Stimulated activated CD8-positive, alpha-beta memory T cell treated with anti-CD3 and anti-CD28 coated beads, Interleukin-7, amount 100 ng/mL, for 48 hours (primary cell): Measurements from ENCODE around the gene CCND1.
"Not testable (repeated sequence)": the region's sequence is repeated elsewhere in the genome, so short reads cannot be mapped to it uniquely, and the experiment has no call there.

Experiments used
- DNase-seq, 2 donors: peaks; one replicate each; pipeline ENCODE4 v3.0.0-alpha.2; 2020; ENCODE audit warnings: low read depth in 1 of 2; ENCODE audit errors: extremely low read depth in 1 of 2

The CCND1 gene

DNA sequence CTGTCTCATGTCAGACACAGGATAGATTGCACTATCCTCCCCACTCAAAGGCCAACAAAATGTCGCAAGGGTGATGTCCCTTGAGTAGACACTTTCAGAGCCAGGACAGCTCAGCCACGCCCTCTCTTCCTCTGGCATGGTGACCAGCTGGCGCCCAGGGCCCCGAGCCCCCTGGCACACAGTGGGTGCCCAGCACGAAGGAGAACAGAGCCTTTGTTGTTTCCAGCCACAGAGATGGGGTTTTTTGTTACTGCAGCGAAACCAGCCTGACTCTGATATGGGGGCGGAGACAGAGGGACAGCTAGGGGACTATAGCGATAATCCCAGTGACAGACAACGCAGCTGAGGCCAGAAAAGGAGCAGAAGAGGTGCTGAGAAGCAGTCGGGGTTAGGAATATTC, 23.3 kb upstream of the CCND1 start:
- no peak for DNase-seq

DNA sequence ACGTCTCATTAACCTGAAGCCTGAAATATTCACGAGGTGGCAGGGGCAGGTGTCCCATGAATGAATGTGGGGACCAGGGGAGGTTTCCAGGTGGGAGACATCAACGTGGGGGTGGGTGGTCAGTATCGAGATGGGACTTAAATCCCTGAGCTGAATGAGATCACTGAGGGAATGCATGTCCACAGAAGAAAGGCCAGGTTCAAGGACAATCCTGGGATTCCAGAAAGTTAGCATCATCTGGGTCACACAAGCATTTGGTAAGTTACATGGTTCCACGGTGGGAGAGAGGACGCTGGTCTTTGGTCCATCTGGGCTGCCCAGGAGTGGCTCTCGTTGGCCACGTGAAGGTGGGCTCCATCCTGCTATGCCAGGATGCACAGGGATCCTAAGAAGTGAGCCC, 22.7 kb upstream of the CCND1 start:
- no peak for DNase-seq

DNA sequence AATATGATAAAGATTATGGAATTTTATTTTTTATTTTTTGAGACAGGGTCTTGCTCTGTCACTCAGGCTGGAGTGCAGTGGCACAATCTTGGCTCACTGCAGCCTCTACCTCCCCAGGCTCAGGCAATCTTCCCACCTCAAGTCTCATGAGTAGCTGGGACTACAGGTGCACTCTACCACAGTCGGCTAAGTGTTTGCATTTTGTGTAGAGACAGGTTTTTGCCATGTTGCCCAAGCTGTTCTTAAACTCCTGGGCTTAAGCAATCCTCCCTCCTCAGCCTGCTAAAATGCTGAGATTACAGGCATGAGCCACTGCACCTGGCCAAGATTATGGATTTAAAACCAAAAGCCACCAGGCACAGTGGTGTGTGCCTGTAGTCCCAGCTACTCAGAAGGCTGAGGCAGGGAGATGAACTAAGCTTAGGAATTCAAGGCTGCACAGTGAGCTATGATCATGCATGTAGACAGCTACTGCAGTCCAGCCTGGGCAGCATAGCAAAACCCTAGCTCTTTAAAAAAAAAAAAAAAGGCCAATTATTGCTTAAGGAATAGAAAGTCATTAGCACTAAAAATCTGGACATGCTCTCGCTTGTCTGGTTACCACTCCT, 20.2 kb upstream of the CCND1 start:
- DNase-seq, result no peak

DNA sequence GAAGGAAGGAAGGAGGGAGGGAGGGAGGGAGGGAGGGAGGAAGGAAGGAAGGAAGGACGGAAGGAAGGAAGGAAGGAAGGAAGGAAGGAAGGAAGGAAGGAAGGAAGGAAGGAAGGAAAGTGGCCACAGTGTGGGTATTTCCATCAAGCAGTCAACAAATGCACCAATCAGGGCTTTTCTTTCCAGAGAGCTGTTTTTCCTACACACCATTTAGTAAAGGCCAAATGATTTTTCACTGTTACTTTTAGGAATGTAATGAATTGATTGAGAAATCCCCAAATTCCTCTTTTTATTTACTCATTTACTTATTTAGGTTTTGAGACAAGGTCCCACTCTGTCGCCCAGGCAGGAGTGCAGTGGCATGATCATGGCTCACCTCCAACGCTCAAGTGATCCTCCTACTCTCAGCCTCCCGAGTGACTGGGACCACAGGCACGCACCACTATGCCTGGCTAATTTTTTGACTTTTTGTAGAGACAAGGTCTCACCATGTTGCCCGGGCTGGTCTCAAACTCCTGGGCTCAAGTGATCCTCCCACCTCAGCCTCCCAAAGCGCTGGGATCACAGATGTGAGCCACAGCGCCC, 18.8 kb upstream of the CCND1 start:
- not testable (repeated sequence) for DNase-seq

DNA sequence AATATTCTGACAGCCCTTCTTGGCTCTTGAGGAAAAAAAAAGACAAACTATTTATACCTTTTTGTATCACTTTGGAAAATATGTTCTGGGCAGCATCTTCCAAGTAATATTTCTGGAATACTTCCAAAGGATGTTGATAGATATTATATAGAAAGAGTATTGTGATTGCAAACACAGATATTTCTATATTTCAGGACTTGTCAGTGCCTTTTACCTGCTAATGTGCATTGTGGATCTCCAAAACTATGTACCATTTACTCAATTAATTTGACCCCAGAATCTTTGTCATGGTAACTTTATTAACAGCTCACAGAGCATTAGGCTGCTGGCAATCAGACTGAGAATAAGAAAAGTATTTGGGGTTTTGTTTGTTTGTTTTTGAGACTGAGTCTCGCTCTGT, 16.7 kb upstream of the CCND1 start:
- no peak for DNase-seq

DNA sequence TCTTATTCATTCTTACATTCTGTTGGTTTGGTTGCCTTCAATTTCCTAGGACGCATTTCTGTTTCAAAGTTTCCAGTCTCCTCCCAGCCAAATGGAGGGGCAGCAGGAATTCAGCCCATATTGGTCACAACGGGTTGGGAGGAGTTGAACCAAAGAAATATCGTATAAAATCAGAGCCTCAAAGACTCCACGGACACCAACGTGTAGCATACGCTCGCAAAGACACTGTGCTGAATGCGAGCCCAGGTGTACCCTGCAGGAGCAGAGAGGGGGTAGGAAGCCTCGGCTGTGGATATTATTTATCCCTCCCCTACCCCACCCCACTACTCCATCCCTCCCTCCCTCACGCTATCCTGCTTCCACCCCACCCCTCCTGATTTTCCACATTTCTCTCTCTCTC, 15.5 kb upstream of the CCND1 start:
- no peak for DNase-seq

DNA sequence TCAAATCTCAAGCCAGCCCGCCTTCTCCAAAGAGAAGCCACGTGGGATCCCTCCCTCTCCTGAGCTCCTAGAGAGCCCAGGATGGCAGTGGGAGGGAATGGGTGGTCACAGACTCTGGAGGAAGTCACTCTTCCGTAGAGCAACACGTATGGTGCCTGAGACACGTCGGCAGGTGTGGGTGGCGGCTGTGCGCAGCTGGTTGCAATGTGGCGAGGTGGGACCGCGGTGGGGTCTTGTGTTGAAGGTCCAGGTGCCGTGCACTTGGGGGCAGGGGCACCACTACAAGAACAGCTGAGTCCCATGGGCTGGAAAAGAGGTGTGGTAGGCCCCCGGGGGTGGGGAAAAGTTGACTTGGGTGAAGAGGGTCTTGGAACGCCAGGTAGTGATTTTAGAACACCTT, 13.4 kb upstream of the CCND1 start:
- no peak for DNase-seq

DNA sequence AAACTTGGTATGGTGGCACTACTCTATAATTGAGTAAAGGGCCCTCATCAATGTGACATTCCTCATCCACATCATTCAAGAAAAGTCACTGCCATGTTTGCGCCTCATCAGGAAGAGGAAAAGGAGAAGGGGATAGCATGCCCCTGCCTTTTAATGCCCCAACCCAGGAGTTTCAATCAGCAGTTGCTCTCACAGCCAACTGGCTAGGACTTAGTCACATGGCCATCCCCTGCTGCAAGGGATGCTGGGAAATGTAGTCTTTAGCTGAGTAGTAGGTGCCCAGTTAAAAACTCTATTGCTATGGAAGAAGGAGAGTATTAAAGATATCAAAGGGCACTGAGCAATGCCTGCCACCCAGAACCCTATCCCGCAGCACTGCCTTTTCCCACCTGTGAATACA, 10.9 kb upstream of the CCND1 start:
- no peak for DNase-seq

DNA sequence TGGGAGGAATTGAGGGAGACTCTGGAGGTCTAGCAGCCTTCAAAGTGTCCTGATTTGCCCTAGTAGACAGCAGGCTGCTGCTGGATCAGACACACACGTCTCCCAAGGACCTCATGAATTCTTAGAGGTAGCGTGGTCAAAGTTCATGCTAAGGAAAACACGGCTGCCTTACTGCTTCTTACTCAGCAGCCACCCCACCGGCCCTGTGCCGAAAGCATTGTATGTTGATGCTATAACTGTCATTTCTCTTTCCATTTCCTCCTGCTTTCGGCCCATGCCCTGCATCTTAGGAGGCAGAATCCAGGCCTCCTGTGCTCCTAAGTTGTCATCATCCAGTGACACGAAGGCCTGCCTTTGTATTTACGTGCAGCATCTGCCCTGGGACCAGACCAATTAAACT, 10.5 kb upstream of the CCND1 start:
- no peak for DNase-seq

DNA sequence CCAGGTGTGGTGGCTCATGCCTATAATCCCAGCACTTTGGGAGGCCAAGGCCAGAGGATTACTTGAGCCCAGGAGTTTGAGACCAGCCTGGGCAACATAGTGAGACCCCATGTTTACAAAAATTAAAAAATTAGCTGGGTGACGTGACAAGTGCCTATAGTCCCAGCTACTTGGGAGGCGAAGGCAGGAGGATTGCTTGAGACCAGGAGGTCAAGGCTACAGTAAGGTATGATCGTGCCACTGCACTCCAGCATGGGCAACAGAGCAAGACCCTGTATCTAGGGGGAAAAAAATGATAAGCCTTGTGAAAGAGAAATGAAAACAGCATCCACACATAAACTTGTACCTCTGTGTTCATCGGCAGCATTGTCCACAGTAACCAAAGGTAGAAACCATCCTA, 8.1 kb upstream of the CCND1 start:
- DNase-seq, result no peak

DNA sequence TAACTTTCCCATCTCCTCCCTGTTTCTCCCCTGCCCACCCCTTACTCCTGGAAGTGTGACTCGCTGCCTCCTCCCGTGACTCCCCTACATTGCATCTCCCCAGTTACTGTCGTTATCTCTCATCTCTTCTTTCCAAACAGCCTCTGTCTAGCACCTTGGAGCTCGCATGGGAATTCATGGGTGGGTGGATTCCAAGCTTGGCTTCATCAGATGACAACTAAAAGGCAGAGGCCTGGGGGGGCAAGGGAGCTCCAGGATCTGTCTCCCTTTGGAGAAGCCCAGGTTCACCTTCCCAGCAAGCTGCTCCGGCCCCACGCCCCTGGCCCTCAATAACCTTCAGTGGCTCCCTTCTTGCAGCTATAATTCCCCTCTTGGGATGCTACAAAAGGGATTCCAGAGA, 6.9 kb upstream of the CCND1 start:
- no peak for DNase-seq

DNA sequence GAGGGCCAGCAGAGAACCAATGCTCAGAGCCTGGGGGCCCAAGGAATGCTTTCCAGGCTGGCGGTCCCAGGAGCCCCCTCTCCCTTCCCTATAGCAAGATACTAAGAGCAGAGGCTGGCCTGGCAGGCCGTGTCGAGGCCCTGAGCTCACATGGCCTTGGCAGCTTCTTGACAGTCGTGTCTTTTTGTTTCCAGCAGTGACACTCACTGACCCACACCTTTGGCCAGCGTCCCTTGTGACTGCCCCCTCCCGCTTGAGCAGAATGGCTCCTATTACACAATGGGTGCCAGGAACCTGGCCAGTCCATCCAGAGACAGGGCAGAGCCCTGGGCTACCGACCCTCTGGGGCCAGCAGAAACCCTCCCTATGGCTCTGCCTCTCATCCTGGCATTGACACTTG, 6.4 kb upstream of the CCND1 start:
- DNase-seq, result no peak

DNA sequence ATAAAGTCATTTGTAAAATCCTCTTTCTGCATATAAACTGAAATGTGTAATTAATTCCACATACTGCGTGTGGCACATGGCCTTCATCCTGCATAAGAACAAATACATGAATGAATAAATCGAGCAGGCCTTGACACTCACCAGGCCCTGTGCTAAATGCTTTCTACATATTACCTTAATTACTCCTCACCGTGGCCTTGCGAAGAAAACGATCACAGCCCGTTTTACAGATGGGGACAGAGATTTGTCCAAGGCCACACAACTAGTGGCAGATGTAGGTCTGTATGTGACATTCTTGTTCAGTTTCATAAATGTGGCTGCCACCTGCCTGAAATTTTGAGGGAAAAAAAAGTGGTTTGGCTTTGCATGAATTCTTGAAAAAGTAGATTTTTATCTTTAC, 5.8 kb upstream of the CCND1 start:
- no peak for DNase-seq

DNA sequence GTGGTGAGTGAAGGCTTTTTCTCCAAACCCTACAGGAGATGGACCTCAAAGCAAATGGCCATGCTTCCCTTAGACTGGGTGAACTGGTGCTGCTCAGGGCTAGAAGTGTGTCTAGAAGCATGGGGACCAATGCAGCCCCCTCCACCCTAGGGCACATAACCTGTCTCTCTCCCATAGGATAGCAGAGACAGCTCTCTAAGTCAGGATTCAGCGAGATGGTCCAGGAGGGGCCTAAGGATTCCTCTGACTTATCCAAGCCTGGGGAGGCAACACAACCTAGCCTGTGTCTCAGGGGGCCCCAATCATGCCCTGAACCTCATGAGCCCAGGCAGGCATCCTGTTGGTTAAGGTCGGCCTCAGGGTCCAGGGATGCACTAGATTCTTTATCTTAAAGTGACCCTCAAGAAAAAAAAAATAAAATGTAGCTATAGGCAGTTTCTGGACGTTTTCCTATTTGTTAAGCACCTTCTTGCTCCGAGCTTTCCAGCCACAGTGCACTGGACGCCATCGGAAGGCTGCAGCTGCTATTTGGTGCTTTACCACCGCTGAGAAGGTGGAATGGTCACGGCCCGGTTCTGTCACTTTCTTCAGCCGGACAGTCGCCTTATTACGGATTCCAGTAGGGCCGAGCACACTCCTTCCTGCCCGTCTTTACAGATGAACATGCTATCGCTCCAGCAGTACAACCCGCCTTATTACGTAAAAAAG, 5.0 kb upstream of the CCND1 start:
- DNase-seq, result no peak

DNA sequence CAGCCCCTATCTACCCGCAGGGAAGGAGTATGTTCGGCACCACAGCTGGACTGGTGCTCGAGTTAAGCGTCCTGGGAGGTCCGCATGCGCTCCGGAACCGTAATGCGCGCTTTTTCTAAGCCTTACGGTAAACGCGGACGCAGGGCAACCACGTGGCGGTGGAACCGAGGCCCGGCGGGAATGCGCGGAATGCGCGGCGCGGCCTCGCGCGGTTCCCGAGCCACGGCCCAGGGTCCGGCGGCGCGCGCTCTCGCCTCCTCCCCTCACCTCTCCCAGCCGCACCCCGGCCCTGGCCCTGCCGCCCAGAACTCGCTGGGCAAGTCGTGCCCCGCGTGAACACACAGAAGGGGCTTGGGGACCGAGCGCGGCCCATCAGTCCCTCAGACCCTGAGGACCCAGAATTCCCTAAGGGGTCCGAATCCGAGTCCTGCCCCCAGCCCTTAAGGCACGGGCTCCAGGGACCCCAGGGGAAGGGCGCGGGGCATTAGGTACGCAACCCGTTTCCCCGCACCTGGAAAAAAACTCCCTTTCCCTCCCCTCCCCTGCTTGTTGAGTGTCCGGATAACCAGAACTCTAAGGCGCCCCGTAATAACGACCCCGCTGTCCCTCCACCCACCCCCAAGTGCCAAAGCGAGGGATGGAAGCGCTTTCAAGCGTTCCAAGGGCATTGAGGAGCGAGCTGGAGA, 4.3 kb upstream of the CCND1 start:
- no peak for DNase-seq

DNA sequence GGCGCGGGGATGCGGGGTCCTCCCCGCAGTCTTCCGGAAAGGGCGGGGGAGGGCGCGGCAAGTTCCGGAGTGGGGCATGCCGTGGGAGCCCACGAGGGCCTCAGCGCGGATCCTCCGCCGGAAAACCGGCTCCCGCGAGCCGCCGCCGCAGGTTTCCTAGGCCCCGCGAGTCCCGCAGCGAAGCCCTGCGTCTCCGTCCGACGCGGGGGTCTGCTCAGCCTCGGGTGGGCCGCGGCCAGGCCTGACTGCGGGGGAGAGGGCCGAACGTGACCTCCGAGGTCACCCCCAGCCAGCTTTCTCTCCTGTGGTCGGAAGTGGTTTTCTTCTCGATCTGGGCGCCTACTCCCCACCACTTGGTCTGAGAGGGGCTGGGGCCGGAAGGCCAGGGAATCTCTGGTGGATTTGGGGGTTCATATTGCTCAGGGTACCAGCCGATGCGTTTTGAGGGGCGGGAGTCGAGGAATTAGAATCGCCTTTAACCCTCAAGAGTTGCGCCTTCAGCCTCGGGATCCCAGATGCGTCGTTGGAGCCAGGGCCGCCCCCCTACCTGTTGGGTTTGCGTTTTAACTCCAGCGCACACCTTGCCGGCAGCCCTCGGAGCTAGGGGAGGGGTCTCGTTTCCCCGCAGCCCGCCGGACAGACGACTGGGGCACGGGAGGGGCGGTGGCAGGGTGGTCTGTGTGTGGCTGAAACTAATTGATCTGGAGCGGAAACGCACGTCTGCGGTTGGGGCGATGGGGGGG, 3.6 kb upstream of the CCND1 start:
- no peak for DNase-seq

DNA sequence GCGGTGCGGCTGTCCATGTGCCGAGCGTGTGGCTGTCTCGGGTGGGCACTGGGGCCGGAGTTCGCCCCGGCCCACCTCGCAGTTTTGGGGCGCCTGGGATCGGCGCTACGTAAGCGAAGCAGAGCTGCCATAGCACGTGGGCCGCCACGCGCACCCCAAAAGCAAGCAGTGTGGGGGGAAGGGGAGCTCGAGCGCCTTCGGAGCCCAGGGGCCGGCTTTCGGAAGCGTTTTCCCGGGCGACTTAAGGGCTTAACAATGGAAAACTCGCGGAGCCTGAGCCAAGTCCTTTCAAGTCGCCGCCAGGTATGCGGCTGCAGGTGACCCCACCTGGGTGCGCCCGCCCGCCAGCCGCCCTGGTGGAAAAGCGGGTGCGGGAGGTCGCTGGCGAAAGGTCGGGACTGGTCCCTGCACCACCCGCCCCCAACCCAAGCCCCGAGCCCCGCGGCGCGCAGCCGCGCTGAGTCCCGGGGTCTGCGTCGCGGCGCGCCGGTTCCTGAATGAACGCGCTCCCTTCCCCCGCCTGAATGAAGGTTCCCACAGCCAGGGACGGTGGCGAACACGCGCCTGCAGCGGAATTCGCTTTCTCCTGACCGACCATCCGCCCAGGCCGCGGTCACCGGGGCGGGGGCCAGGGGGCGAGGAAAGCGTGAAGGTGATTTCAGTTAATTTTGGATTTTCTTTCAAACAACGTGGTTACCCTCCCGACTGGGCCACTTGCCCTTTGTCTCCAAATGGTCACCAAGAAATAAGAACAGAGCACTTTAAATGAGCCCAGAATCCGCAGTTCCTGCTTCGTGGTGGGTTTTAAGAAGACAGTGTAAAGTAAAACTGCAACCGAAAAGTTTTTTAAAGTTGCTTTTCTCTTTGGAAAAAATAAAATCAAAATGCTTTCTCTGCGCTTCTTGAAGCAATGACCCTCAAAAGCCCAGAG, 2.8 kb upstream of the CCND1 start:
- DNase-seq, result no peak

DNA sequence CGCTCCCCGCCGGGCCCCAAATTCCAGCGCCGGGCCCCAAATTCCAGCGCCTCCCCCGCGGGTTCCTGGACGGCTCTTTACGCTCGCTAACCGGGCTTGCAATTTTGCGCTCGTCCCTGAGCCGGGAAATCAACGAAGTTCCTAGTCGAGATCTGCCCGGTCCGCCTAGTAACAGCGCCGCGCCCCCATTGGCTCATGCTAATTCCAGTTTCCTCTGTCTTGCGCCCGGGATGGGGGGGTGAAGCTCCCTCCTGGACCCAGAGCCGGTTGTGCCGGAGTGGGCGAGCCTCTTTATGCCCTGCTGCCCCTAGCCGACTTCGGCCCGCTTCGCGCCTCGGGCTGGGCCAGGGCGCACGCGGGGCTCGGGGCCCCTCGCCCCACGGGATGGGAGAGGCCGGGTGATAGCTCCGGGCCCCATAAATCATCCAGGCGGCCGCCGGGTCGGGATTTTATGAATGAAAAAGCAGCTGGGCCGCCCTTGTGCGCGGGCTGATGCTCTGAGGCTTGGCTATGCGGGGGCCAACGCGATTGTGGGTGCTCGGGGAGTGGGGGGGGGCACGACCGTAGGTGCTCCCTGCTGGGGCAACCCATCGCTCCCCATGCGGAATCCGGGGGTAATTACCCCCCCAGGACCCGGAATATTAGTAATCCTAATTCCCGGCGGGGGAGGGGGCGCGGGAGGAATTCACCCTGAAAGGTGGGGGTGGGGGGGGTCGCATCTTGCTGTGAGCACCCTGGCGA, 1.8 kb upstream of the CCND1 start:
- no peak for DNase-seq

DNA sequence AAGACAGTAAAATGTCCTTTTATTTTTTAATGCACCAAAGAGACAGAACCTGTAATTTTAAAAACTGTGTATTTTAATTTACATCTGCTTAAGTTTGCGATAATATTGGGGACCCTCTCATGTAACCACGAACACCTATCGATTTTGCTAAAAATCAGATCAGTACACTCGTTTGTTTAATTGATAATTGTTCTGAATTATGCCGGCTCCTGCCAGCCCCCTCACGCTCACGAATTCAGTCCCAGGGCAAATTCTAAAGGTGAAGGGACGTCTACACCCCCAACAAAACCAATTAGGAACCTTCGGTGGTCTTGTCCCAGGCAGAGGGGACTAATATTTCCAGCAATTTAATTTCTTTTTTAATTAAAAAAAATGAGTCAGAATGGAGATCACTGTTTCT, 1.1 kb upstream of the CCND1 start:
- no peak for DNase-seq
